WERI-Rb-1 (cell line): Measurements from ENCODE around the gene MACROD2.

Source experiments
- DNase-seq: peaks from one replicate; pipeline ENCODE4 v3.0.0-alpha.2; 2020
- H3K27ac ChIP-seq: fragments of 250-450 bp; sonication (Bioruptor Pico); 2 replicates; pipeline ENCODE4 v1.5.1; 2020; ENCODE audit warnings: mild to moderate bottlenecking, moderate library complexity
- H3K27me3 ChIP-seq: fragments of 250-450 bp; sonication (Bioruptor Pico); 2 replicates; pipeline ENCODE4 v1.5.1; 2021; ENCODE audit warnings: mild to moderate bottlenecking, low read depth, moderate library complexity; ENCODE audit not compliant: insufficient read depth, severe bottlenecking
- H3K36me3 ChIP-seq: fragments of 250-450 bp; sonication (Bioruptor Pico); 2 replicates; pipeline ENCODE4 v1.5.1; 2020; ENCODE audit warnings: mild to moderate bottlenecking, moderate library complexity
- H3K4me3 ChIP-seq: 2 replicates; pipeline ENCODE4 v1.5.1; 2011; ENCODE audit warnings: low read depth, mild to moderate bottlenecking, control low read depth, low read length
- H3K9me3 ChIP-seq: fragments of 250-450 bp; sonication (Bioruptor Pico); 2 replicates; pipeline ENCODE4 v1.5.1; 2021; ENCODE audit warnings: mild to moderate bottlenecking, moderate library complexity; ENCODE audit not compliant: severe bottlenecking
- TF ChIP-seq, protein P1 (sequence below): IDR thresholded peaks from 2 replicates; pipeline ENCODE4 v1.5.1; 2011; ENCODE audit warnings: low read depth, mild to moderate bottlenecking, control low read depth, inconsistent platforms, low read length

Gene MACROD2

DNA sequence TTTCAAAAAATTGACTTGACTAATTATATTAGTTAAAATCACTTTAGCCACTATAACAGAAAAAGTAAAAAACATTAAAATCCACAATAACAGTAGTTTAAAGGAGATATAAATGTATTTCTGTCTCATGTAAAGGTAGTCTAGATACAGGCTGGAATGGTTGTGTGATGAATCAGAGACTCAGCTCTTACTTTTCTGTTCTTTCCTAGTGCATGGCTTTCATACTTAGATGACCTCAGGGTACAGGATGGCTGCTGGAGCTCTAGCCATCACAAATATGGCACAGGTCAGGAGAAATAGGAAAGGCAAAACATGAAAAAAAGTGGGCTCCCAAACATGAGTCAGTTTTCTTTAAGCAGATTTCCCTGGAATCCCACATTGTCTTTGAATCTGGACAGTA is 499.8 kb downstream of the MACROD2 start:
- no peaks in the 10 kb centered on the region for H3K9me3 ChIP-seq
- TF ChIP-seq, protein P1, sequence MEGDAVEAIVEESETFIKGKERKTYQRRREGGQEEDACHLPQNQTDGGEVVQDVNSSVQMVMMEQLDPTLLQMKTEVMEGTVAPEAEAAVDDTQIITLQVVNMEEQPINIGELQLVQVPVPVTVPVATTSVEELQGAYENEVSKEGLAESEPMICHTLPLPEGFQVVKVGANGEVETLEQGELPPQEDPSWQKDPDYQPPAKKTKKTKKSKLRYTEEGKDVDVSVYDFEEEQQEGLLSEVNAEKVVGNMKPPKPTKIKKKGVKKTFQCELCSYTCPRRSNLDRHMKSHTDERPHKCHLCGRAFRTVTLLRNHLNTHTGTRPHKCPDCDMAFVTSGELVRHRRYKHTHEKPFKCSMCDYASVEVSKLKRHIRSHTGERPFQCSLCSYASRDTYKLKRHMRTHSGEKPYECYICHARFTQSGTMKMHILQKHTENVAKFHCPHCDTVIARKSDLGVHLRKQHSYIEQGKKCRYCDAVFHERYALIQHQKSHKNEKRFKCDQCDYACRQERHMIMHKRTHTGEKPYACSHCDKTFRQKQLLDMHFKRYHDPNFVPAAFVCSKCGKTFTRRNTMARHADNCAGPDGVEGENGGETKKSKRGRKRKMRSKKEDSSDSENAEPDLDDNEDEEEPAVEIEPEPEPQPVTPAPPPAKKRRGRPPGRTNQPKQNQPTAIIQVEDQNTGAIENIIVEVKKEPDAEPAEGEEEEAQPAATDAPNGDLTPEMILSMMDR = no peak
- H3K27ac ChIP-seq = no peak overlapping the region
- H3K36me3 ChIP-seq = no peaks in the 10 kb centered on the region
- H3K27me3 ChIP-seq = no peaks in the 10 kb centered on the region
- no peak for DNase-seq
- no peak overlapping the region for H3K4me3 ChIP-seq

DNA sequence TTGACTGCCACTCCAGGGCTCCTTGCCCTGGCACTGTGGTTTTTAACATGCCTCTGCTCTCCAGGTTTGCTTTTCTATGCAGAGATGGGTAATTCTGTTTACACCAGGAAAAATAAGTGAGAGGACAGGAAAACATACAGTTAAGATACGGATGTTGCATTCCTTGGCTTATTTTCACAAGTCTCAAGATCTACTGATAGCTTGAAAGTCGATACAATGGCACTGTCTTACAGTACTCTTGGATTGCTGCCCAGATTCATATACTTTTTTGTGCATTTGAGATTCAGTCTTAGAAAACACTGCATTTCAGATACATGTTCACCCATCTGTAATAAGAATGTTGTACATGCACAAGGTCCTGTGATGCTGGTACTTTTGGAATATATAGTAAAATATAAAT is 501.7 kb downstream of the MACROD2 start:
- no peak overlapping the region for H3K4me3 ChIP-seq
- no peaks in the 10 kb centered on the region for H3K36me3 ChIP-seq
- no peak overlapping the region for H3K27ac ChIP-seq
- TF ChIP-seq, protein P1 = no peak
- no peaks in the 10 kb centered on the region for H3K27me3 ChIP-seq
- no peak for DNase-seq
- H3K9me3 ChIP-seq = no peaks in the 10 kb centered on the region

DNA sequence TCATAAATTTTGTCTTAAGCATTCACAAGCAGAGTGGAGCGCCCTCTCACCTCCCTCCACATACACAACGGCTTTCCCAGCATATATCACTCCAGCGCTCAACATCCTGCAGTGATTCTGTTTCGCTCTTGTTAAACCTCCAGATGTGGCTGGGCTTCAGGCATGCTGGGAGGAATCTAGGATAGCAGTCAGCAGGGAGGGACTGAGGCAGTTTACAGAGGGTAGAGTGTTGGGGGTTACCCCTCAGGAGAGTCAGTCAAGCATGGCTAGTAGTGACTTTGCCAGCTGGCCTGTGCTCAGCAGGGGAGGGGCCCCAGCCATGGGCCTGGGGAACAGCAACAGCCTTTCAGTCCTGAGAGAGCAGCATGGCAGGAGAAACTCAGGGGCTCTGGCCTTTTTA is 503.5 kb downstream of the MACROD2 start:
- TF ChIP-seq, protein P1 = no peak
- H3K9me3 ChIP-seq = no peaks in the 10 kb centered on the region
- H3K27me3 ChIP-seq = no peaks in the 10 kb centered on the region
- H3K4me3 ChIP-seq = no peak overlapping the region
- peak; percentile 50 for DNase-seq
- no peaks in the 10 kb centered on the region for H3K36me3 ChIP-seq
- H3K27ac ChIP-seq = no peak overlapping the region

DNA sequence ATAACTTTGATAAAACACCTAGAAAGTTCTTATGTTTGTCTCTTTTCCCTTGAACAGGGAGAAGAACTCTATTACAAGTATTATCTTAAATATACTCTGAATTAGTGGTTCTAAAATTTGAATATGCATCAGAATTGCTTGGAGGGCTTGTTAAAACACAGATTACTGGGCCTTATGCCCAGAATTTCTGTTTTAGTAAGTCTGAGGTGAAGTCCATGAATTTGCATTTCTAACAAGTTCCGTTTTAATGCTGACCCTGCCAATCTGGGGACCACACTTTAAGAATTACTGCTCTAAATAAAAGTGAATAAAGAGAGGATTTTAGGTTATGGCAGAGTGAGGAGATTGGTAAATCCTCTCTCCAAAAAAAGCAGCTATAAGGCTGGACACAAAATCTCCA is 510.2 kb downstream of the MACROD2 start:
- Histone ChIP-seq H3K4me3 (no peak overlapping the region), H3K27me3 (no peaks in the 10 kb centered on the region), H3K27ac (no peak overlapping the region), H3K36me3 (no peaks in the 10 kb centered on the region), H3K9me3 (no peaks in the 10 kb centered on the region)
- no peak for DNase-seq
- TF ChIP-seq, protein P1 = no peak

DNA sequence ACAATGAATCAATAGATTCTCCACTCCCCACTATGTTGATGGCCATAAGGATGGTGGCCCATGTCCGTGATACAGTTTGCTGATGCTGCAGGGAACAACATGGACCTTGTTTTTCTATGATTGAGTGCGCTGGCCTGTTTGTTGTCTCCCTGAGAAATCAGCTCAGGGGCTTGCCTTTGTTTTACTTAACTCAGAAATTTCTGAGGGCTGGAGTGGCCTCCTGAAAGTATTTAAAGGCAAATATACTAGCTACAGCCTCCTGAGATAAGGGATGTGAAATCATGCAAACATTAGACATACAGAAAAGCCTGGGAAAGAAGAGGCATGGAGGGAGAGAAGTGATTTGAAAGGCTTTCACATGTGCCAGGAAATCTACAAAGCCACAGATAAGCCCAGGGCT is 512.4 kb downstream of the MACROD2 start:
- no peak for DNase-seq
- Histone ChIP-seq H3K9me3 (no peaks in the 10 kb centered on the region), H3K27ac (no peak overlapping the region), H3K36me3 (no peaks in the 10 kb centered on the region), H3K27me3 (no peaks in the 10 kb centered on the region), H3K4me3 (no peak overlapping the region)
- TF ChIP-seq, protein P1 = no peak

DNA sequence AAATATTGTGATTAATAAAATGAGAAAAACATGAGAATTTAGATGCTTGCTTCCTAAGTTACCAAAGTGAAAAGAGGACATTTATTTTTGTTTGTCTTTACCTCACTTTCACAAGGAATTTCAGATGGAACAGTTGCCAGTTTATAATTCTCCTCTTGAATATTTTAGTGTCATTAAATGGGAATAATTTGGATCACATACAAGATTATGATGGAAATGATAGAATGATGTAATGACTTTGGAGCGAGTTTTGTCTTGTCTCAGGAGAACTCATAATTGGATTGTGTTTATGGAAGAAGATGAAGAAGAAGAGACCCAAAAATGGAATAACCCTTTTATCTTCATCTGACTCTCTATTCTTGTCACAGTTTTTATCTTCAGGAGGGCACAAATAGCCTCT is 515.0 kb downstream of the MACROD2 start:
- TF ChIP-seq, protein P1 = no peak
- H3K27ac ChIP-seq = no peak overlapping the region
- no peaks in the 10 kb centered on the region for H3K27me3 ChIP-seq
- DNase-seq = no peak
- no peak overlapping the region for H3K4me3 ChIP-seq
- no peaks in the 10 kb centered on the region for H3K9me3 ChIP-seq
- no peaks in the 10 kb centered on the region for H3K36me3 ChIP-seq
